HG03354 (cell line): Measurements from ENCODE around the gene DBNDD2.

Experiments used
- ATAC-seq: cut with Tn5 transposase; IDR thresholded peaks from one replicate; pipeline ENCODE4 v1.9.1; 2021; ENCODE audit warnings: mild to moderate bottlenecking; ENCODE audit not compliant: unreplicated experiment, poor library complexity, severe bottlenecking

Gene DBNDD2

DNA sequence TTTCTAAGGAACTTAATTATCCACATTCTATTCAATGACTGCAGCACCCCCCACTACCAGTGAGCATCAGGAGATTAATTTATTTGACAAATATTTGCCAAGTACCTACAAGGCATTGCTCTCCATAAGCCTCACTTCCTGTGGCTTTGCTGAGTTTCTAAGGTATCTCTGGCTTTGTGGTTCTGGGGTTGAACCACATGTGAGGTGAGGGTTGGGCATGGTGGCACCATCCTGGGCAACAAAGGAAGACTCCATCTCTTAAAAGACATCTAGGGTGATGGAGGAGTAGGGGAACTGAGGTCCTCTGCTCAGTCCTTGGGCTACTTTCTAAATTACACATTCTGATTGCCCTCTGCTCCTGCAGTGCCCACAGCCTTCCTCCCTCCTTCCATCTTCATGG lies 36.0 kb downstream of the DBNDD2 start:
- no peak for ATAC-seq

DNA sequence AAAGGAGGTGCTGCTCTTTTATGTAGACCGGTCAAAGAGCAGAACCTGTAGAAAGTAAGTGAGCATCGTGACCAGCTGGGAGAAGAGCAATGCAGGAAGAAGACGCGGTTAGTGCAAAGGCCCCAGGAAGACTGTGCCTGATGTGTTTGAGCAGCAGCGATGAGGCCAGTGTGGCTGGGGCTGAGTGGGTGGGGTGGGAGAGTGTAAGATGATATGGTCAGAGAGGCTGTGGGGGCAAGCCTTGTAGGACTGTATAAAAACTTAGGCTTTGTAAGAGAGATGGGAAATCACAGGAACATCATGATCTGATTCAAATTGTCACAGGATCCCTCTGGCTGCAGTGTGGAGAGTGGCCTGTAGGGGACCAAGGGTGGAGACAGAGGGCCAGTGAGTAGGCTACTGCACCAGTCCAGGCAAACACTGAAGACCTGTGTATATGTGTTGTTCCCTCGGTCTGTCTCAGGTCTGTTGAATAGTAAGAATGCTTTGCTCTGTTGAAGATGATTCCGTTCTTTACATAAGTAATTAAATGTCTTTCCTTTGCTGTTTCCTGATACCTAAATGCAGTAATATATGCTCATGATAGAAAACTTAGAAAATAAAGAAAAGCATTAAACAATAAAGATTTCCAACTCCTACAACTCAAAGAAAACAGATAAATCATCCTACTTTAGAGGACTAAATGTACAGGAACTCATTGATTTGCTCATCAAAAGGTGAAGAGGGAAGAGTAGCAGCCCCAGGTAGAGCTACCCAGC lies 37.9 kb downstream of the DBNDD2 start:
- ATAC-seq, result peak; percentile 64

DNA sequence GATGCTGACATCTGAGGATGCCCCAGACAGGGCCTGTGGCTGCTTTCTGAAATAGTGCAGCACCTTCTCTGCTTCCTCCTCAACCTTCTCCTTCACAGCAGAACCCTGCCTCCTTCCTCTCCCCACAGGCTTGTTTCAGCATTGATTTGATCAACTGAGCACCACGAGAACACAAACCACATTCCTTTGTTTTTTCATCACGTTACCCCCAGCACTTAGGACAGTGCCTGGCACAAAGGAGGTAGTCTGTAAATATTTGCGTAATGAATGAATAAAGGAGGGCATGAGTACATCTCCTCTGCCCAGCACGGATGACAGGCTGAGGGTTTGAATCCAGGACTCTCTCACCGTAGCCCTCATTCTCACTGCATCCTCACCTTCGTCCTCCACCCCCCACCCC lies 40.2 kb downstream of the DBNDD2 start:
- ATAC-seq, result no peak

DNA sequence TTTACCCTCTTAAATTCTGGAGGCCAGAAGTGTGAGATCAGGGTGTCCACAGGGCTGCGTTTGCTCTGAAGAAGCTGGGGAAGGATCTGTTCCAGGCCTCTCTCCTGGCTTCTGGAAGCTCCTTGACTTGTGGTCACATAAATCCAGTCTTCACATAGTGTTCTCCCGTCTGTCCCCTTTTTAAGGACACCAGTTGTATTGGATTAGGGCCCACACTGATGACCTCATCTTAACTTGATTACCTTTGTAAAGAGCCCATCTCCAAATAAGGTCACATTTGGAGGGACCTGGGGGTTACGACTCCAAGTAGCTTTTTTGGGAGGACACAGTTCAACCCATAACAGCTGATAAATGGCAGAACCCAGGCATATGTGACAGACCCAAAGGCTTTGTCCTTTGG lies 41.4 kb downstream of the DBNDD2 start:
- ATAC-seq, result no peak

DNA sequence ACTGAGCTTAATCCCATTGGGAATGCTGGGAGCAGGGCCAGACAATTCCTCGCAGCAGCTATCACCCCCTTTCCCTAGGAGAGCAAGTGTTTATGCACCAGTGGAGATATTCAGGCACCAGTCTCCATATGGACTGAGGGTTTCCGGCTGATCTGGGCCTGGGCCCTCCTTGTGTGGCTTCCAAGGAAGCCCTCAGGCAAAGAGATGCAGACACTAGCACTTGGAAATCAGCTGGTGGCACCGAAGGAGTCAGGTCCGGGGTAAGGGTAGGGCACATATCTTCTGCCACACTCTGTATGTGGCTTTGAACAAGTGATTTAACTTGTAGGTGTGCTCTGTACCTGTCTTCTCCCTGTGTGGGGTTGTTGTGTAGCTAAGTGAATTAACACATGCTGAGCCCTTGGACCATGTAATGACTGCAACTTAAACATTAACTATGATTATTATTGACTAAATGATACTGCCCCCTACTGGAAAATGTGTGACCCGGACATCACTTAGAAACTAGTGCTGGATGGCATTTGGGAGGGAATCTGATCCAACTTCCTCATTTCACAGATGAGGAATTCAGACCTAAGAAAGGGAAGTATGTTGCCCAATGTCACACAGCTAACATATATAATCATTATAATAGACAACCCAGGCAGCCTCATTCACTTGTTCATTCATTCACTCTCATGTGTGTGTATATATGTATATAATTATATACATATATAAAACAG lies 42.2 kb downstream of the DBNDD2 start:
- no peak for ATAC-seq

DNA sequence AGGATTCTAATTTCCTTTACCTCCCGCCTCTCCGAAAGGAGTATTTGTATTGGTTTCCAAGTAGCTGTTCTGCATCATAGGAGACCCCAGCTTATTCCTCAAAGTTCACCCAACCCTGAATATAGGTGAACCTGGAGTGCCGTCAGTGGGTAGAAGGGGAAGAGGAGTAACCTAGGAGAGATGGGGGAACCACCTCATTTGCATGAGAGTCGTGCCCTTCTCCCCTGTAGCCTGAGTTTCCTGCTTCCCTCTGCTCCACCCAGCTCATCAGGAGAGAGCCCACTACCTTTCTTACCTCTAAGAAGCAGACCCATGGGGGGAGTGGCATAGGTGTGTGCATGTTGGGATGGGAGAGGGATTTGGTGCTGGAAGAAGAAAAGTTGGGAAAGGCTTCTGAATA lies 44.1 kb downstream of the DBNDD2 start:
- ATAC-seq, result no peak

DNA sequence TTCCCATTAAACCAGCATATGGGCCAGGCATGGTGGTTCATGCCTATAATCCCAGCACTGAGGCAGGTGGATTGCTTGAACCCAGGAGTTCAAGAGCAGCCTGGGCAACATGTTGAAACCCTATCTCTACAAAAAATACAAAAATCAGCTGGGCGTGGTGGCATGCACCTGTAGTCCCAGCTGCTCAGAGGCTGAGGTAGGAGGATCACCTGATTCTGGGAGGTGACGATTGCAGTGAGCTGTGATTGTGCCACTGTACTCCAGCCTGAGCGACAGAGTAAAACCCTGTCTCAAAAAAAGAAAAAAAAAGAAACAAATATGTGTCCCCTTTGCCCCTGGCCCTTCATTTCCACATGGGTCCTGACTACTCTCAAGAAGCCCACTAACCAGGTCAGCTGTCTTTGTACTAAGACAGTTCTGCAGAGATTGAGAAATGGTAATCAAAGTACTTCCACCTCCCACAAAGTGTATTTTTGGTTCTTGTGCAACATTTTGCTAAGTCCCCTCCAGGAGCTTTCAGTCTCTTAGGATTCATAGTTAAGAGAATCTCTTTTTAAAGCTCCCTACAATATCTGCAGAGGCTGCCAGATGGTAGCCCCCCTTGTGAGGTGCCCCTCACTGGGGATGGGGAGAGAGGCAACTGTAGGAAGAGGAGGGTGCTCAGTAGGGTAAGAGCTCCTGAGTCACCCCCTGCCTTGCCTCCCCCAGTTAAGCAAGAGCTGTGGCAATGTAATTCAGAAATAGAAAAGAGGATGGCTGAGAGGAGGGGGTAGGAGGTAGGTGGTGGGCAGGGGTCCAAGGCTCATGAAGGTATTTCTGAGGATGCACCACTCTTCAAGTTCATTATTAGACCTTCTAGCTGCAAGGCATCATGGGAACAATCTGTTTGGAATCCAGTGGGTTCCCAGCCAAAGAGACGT lies 44.9 kb downstream of the DBNDD2 start:
- ATAC-seq, result no peak

DNA sequence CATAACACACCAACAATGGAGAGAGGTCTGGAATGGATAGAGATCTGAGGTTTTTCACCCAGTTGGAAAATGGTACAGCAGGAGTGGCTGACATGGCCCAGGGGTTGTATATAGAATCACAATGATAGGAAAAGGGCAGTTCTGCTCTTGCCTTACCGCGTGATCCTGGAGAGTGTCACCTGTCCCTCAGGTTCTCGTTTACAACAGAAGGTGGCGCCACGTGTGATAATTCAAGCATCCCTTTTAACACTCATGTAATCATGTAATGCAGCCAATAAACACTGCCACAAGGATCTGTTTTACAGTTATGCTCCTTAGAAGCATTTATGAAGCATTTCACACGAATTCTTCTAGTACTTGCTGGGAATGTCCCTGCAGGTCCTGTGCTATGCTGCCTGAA lies 48.5 kb downstream of the DBNDD2 start:
- ATAC-seq, result no peak

DNA sequence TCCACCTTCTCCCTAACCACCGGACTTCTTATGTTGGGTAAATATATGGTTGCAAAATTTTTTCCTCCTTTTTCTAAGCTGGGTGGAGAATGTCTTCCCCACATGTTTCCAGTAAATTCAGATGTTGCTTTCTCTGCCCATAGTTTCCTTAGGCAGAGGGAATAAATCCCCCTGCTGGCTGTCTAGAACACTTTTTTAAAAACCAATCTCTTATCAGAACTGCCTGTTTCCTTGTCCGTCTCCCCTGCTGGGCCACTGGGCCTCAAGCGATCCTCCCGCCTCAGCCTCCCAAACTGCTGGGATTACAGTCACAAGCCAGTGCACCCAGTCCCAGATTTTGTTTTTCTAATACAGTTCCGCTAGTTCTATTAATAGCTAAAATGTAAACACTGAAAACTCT lies 51.5 kb downstream of the DBNDD2 start:
- no peak for ATAC-seq
